Common myeloid progenitor, CD34-positive (primary cell): ENCODE results near the gene ARHGEF10L.
A peak's percentile ranks its signal among the peaks of the same experiment; 100 is the strongest.

Source experiments
- CTCF ChIA-PET: fragments of 350-600 bp; sonication (Branson Sonifier 250); formaldehyde crosslinking; loops from one replicate; lab custom pipeline; 2021; ENCODE audit warnings: antibody characterized with exemption; lab: Charles Lee
- POLR2A ChIA-PET: fragments of 350-600 bp; sonication (Branson Sonifier 250); formaldehyde crosslinking; loops from one replicate; lab custom pipeline; 2021; ENCODE audit warnings: antibody characterized with exemption; lab: Charles Lee
- DNase-seq, 3 donors: peaks; one replicate each; pipeline versions ENCODE4 v3.0.0 to v3.0.0-alpha.2; 2013
- H3K27ac ChIP-seq, 2 experiments: 1 replicate in 1 of 2; 2 replicates in 1 of 2; pipeline ENCODE4 v1.7.0; 2013; ENCODE audit warnings: inconsistent platforms in 2 of 2, low read length in 2 of 2, mild to moderate bottlenecking in 2 of 2, low read depth in 1 of 2, moderate library complexity in 1 of 2; ENCODE audit not compliant: severe bottlenecking in 2 of 2, insufficient read depth in 1 of 2, poor library complexity in 1 of 2
- H3K27me3 ChIP-seq, 5 experiments: replicated peaks in 2 of 5; 1 replicate in 3 of 5; 2 replicates in 2 of 5; pipeline versions ENCODE4 v1.6.1 to v1.7.0; 2013; ENCODE audit warnings: low read length in 4 of 5, mild to moderate bottlenecking in 2 of 5, moderate library complexity in 2 of 5, inconsistent platforms in 1 of 5; ENCODE audit not compliant: insufficient read depth in 5 of 5, control insufficient read depth in 4 of 5
- H3K36me3 ChIP-seq, 4 experiments: 1 replicate in 2 of 4; 2 replicates in 2 of 4; pipeline versions ENCODE4 v1.6.1 to v1.7.0; 2013; ENCODE audit warnings: low read length in 3 of 4, control low read depth in 1 of 4, mild to moderate bottlenecking in 1 of 4; ENCODE audit not compliant: control insufficient read depth in 4 of 4, insufficient read depth in 4 of 4
- H3K4me1 ChIP-seq, 4 experiments: 1 replicate in 3 of 4; 2 replicates in 1 of 4; pipeline versions ENCODE4 v1.6.1 to v1.7.1; 2013; ENCODE audit warnings: low read length in 3 of 4, mild to moderate bottlenecking in 3 of 4, control low read depth in 1 of 4, inconsistent platforms in 1 of 4, moderate library complexity in 1 of 4; ENCODE audit not compliant: control insufficient read depth in 4 of 4, insufficient read depth in 4 of 4; ENCODE audit errors: control extremely low read depth in 1 of 4
- H3K4me3 ChIP-seq, 7 experiments: 1 replicate in 4 of 7; 2 replicates in 3 of 7; pipeline versions ENCODE4 v1.5.1 to v1.7.0; 2013; ENCODE audit warnings: mild to moderate bottlenecking in 7 of 7, low read length in 6 of 7, moderate library complexity in 6 of 7, inconsistent platforms in 2 of 7, low read depth in 2 of 7, control low read depth in 1 of 7; ENCODE audit not compliant: insufficient read depth in 4 of 7, control insufficient read depth in 1 of 7; ENCODE audit errors: extremely low read depth in 1 of 7
- H3K9me3 ChIP-seq, 5 experiments: 1 replicate in 4 of 5; 2 replicates in 1 of 5; pipeline versions ENCODE4 v1.6.1 to v1.7.1; 2013; ENCODE audit warnings: low read length in 4 of 5, mild to moderate bottlenecking in 2 of 5, inconsistent platforms in 1 of 5, low read depth in 1 of 5, moderate library complexity in 1 of 5; ENCODE audit not compliant: control insufficient read depth in 4 of 5, insufficient read depth in 2 of 5; ENCODE audit errors: control extremely low read depth in 1 of 5
- WGBS: methylation state at CpG from one replicate; pipeline ENCODE4 v1.1.5; 2013; ENCODE audit not compliant: insufficient coverage; 5-methylcytosine and 5-hydroxymethylcytosine counted together

Gene ARHGEF10L

GRCh38 chr1:17728123-17728712 is 188.7 kb downstream of the ARHGEF10L start:
- POLR2A ChIA-PET = no interaction called here

GRCh38 chr1:17729248-17729647 is 189.8 kb downstream of the ARHGEF10L start:
- Histone ChIP-seq H3K36me3 (no peaks in the 10 kb centered on the region), H3K9me3 (no peaks in the 10 kb centered on the region), H3K27me3 (peaks cover 0 to 7% (median 0%) of the 10 kb centered on the region in 5 experiments), H3K4me3 (no peak overlapping the region), H3K4me1 (no peaks in the 10 kb centered on the region), H3K27ac (peak overlapping the region in 1 of 2 experiments; percentile 25)
- CTCF ChIA-PET = no interaction called here
- POLR2A ChIA-PET = no interaction called here
- no peak for DNase-seq
- 93% methylated on average over 12 of the region's 12 CpGs for WGBS

More at GRCh38 chr1:17728123-17728712, 188.7 kb downstream of the ARHGEF10L start:
- no peak overlapping the region for H3K4me3 ChIP-seq
- CTCF ChIA-PET = no interaction called here
- H3K9me3 ChIP-seq = no peaks in the 10 kb centered on the region
- no peaks in the 10 kb centered on the region for H3K4me1 ChIP-seq
- H3K27ac ChIP-seq = no peak overlapping the region
- peaks cover 0 to 8% (median under 1%) of the 10 kb centered on the region in 5 experiments for H3K27me3 ChIP-seq
- 96% methylated on average over 3 of the region's 6 CpGs for WGBS
- DNase-seq = no peak
- no peaks in the 10 kb centered on the region for H3K36me3 ChIP-seq

GRCh38 chr1:17729909-17730308 is 190.4 kb downstream of the ARHGEF10L start:
- no peaks in the 10 kb centered on the region for H3K36me3 ChIP-seq
- ChIA-PET POLR2A (no interaction called here), CTCF (no interaction called here)
- H3K9me3 ChIP-seq = no peaks in the 10 kb centered on the region
- H3K4me1 ChIP-seq = no peaks in the 10 kb centered on the region
- peaks cover 0 to 7% (median 0%) of the 10 kb centered on the region in 5 experiments for H3K27me3 ChIP-seq
- WGBS = 94% methylated on average over 10 of the region's 10 CpGs
- DNase-seq = no peak
- no peak overlapping the region for H3K4me3 ChIP-seq
- no peak overlapping the region for H3K27ac ChIP-seq

GRCh38 chr1:17731460-17731859 is 192.0 kb downstream of the ARHGEF10L start:
- ChIA-PET POLR2A (no interaction called here), CTCF (no interaction called here)
- Histone ChIP-seq H3K27me3 (peaks cover 0 to 5% (median 1%) of the 10 kb centered on the region in 5 experiments), H3K4me1 (no peaks in the 10 kb centered on the region), H3K36me3 (no peaks in the 10 kb centered on the region), H3K27ac (no peak overlapping the region), H3K9me3 (no peaks in the 10 kb centered on the region), H3K4me3 (no peak overlapping the region)
- DNase-seq = peak in 1 of 3 donors; percentile 10
- WGBS = 91% methylated on average over 3 of the region's 5 CpGs

- no peaks in the 10 kb centered on the region for H3K4me1 ChIP-seq
- no peak overlapping the region for H3K27ac ChIP-seq
- peaks cover 0 to 8% (median 6%) of the 10 kb centered on the region in 5 experiments for H3K27me3 ChIP-seq
- H3K9me3 ChIP-seq = no peaks in the 10 kb centered on the region
- no peak overlapping the region for H3K4me3 ChIP-seq
- ChIA-PET POLR2A (no interaction called here), CTCF (interaction anchor here (1.8 kb wide), 1 partner anchor 8 kb away, joined by 4 read pairs; no protein-coding TSS in a partner anchor)
- no peaks in the 10 kb centered on the region for H3K36me3 ChIP-seq
- 100% methylated on average over 1 of the region's 2 CpGs for WGBS
- no peak for DNase-seq
These were observed 193.0 kb downstream of the ARHGEF10L start for GRCh38 chr1:17732475-17732874.

- no peak overlapping the region for H3K27ac ChIP-seq
- ChIA-PET CTCF (interaction anchor here (1.8 kb wide), 1 partner anchor 9 kb away, joined by 4 read pairs; no protein-coding TSS in a partner anchor), POLR2A (no interaction called here)
- DNase-seq = no peak
- no peaks in the 10 kb centered on the region for H3K4me1 ChIP-seq
- no peak overlapping the region for H3K4me3 ChIP-seq
- no peaks in the 10 kb centered on the region for H3K36me3 ChIP-seq
- H3K9me3 ChIP-seq = no peaks in the 10 kb centered on the region
- WGBS = 81% methylated on average over 19 of the region's 21 CpGs
- peaks cover 0 to 8% (median 6%) of the 10 kb centered on the region in 5 experiments for H3K27me3 ChIP-seq
These were observed 194.2 kb downstream of the ARHGEF10L start for GRCh38 chr1:17733661-17734060.

- ChIA-PET CTCF (no interaction called here), POLR2A (no interaction called here)
- Histone ChIP-seq H3K4me3 (no peak overlapping the region), H3K27me3 (peaks cover 0 to 8% (median 6%) of the 10 kb centered on the region in 5 experiments), H3K4me1 (no peaks in the 10 kb centered on the region), H3K36me3 (no peaks in the 10 kb centered on the region), H3K27ac (no peak overlapping the region), H3K9me3 (no peaks in the 10 kb centered on the region)
- 88% methylated on average over 1 of the region's 7 CpGs for WGBS
- DNase-seq = no peak
These were observed 195.1 kb downstream of the ARHGEF10L start for GRCh38 chr1:17734609-17735008.
